Neural cell (in vitro differentiated cells): ENCODE data around the gene MRTFB. TPM values are rescaled to one million over a fixed set of nuclear protein-coding genes. Genes with fewer than 3 reads are reported as not detected.

Experiments used
- H2AFZ ChIP-seq: fragments of 200-600, 300-800 bp; sonication (generic), shearing (Covaris generic); 2 replicates; pipeline ENCODE4 v1.6.0; 2014; ENCODE audit warnings: low read depth, mild to moderate bottlenecking, antibody characterized with exemption, low read length, moderate library complexity
- H3F3A ChIP-seq: fragments of 200-600 bp; shearing (Covaris generic); 2 replicates; pipeline ENCODE4 v1.6.1; 2016; ENCODE audit warnings: mild to moderate bottlenecking, moderate library complexity, mixed read lengths, antibody characterized with exemption, low read length; ENCODE audit not compliant: insufficient read depth, poor library complexity, severe bottlenecking
- H3K27ac ChIP-seq: fragments of 200-600, 300-800 bp; sonication (generic), shearing (Covaris generic); 2 replicates; pipeline ENCODE4 v1.5.1; 2014; ENCODE audit warnings: mild to moderate bottlenecking, low read length, moderate library complexity
- H3K27me3 ChIP-seq: fragments of 300-800, 200-600 bp; sonication (generic), shearing (Covaris generic); 2 replicates; pipeline ENCODE4 v1.6.0; 2014; ENCODE audit warnings: mild to moderate bottlenecking, low read depth, low read length, moderate library complexity; ENCODE audit not compliant: insufficient read depth
- H3K36me3 ChIP-seq: fragments of 300-800, 200-600 bp; sonication (generic), shearing (Covaris generic); 2 replicates; pipeline ENCODE4 v1.5.1; 2014; ENCODE audit warnings: mild to moderate bottlenecking, antibody characterized with exemption, low read length, moderate library complexity; ENCODE audit not compliant: insufficient read depth
- H3K4me2 ChIP-seq: fragments of 300-800, 200-600 bp; sonication (generic), shearing (Covaris generic); 2 replicates; pipeline ENCODE4 v1.6.0; 2014; ENCODE audit warnings: mild to moderate bottlenecking, low read length
- H3K4me3 ChIP-seq: fragments of 300-800, 200-600 bp; sonication (generic), shearing (Covaris generic); 2 replicates; pipeline ENCODE4 v1.5.1; 2014; ENCODE audit warnings: mild to moderate bottlenecking, low read length, moderate library complexity
- H3K79me2 ChIP-seq: fragments of 200-600 bp; shearing (Covaris generic); replicated peaks from 2 replicates; pipeline ENCODE4 v1.6.0; 2014; ENCODE audit warnings: mild to moderate bottlenecking, low read length, moderate library complexity; ENCODE audit not compliant: insufficient read depth
- H3K9ac ChIP-seq: fragments of 300-800, 200-600 bp; sonication (generic), shearing (Covaris generic); 2 replicates; pipeline ENCODE4 v1.6.1; 2016; ENCODE audit warnings: mild to moderate bottlenecking, low read length, mixed read lengths
- H3K9me2 ChIP-seq: fragments of 200-600 bp; shearing (Covaris generic); 2 replicates; pipeline ENCODE4 v1.6.1; 2016; ENCODE audit warnings: mild to moderate bottlenecking, low read length, mixed read lengths; ENCODE audit not compliant: insufficient read depth
- H3K9me3 ChIP-seq: fragments of 200-600, 300-800 bp; sonication (generic), shearing (Covaris generic); 2 replicates; pipeline ENCODE4 v1.6.1; 2016; ENCODE audit warnings: mild to moderate bottlenecking, mixed run types, low read length, moderate library complexity, mixed read lengths
- H4K20me1 ChIP-seq: fragments of 200-600 bp; shearing (Covaris generic); 2 replicates; pipeline ENCODE4 v1.6.1; 2016; ENCODE audit warnings: mild to moderate bottlenecking, mixed run types; ENCODE audit not compliant: insufficient read depth
- CTCF ChIP-seq: fragments of 450-650 bp; IDR thresholded peaks from 2 replicates; pipeline ENCODE4 v1.5.1; 2014; ENCODE audit warnings: antibody characterized with exemption, mild to moderate bottlenecking, moderate library complexity; ENCODE audit not compliant: poor library complexity, severe bottlenecking
- EP300 ChIP-seq: fragments of 450-650 bp; conservative IDR thresholded peaks from 2 replicates; pipeline ENCODE4 v1.6.1; 2014; ENCODE audit warnings: antibody characterized with exemption, mild to moderate bottlenecking, moderate library complexity; ENCODE audit not compliant: poor library complexity, severe bottlenecking
- EZH2 ChIP-seq: fragments of 200-600, 300-800 bp; shearing (Covaris generic), sonication (generic); IDR thresholded peaks from 2 replicates; pipeline ENCODE4 v1.6.1; 2014; ENCODE audit warnings: antibody characterized with exemption, low read length, borderline replicate concordance, mild to moderate bottlenecking; ENCODE audit not compliant: insufficient read depth, poor library complexity, severe bottlenecking
- MXI1 ChIP-seq: fragments of 450-650 bp; conservative IDR thresholded peaks from 2 replicates; pipeline ENCODE4 v1.6.1; 2014; ENCODE audit warnings: antibody characterized with exemption, mild to moderate bottlenecking; ENCODE audit not compliant: poor library complexity, severe bottlenecking
- POLR2AphosphoS5 ChIP-seq: IDR thresholded peaks from 2 replicates; pipeline ENCODE4 v1.6.1; 2012
- RAD21 ChIP-seq: fragments of 450-650 bp; conservative IDR thresholded peaks from 2 replicates; pipeline ENCODE4 v1.6.1; 2014; ENCODE audit warnings: antibody characterized with exemption, mild to moderate bottlenecking, moderate library complexity
- REST ChIP-seq: IDR thresholded peaks from 2 replicates; pipeline ENCODE4 v1.6.1; 2012; ENCODE audit warnings: borderline replicate concordance
- SMC3 ChIP-seq: fragments of 450-650 bp; conservative IDR thresholded peaks from 2 replicates; pipeline ENCODE4 v1.6.1; 2014; ENCODE audit warnings: antibody characterized with exemption, mild to moderate bottlenecking, moderate library complexity; ENCODE audit not compliant: poor library complexity
- TAF1 ChIP-seq: IDR thresholded peaks from 2 replicates; pipeline ENCODE4 v1.6.1; 2012; ENCODE audit warnings: low read depth
- polyA plus RNA-seq: library from polyadenylated mRNA; depleted of rRNA; stranded (reverse); fragments of >200 nt; gene quantifications from 2 replicates; pipeline ENCODE4 v1.2.3, GENCODE V29; 2014

MRTFB gene
- polyA plus RNA-seq, 1 donor from 2014 or later: 18.6 TPM

GRCh38 chr16:14133907-14134306 is 62.8 kb downstream of the MRTFB start:
- Histone ChIP-seq H3K27ac (no peak overlapping the region), H4K20me1 (no peaks in the 10 kb centered on the region), H3K9ac (no peak overlapping the region), H3K27me3 (no peaks in the 10 kb centered on the region), H3K9me3 (no peaks in the 10 kb centered on the region), H3K36me3 (no peaks in the 10 kb centered on the region), H3K9me2 (no peaks in the 10 kb centered on the region), H2AFZ (no peak overlapping the region), H3K79me2 (no peaks in the 10 kb centered on the region), H3K4me2 (no peak overlapping the region), H3K4me3 (no peak overlapping the region), H3F3A (peaks cover 3% of the 10 kb centered on the region)
- TF ChIP-seq TAF1 (no peak), EP300 (no peak), POLR2AphosphoS5 (no peak), RAD21 (no peak), SMC3 (no peak), REST (no peak), CTCF (no peak), MXI1 (no peak), EZH2 (no peak)

GRCh38 chr16:14135704-14136103 is 64.6 kb downstream of the MRTFB start:
- no peak overlapping the region for H3K4me3 ChIP-seq
- H3F3A ChIP-seq: peaks cover 3% of the 10 kb centered on the region
- H3K36me3 ChIP-seq: no peaks in the 10 kb centered on the region
- TF ChIP-seq CTCF (no peak), RAD21 (no peak), SMC3 (no peak), TAF1 (no peak), POLR2AphosphoS5 (no peak), EP300 (no peak), EZH2 (no peak), MXI1 (no peak), REST (no peak)
- H2AFZ ChIP-seq: no peak overlapping the region
- H3K9me2 ChIP-seq: no peaks in the 10 kb centered on the region
- H4K20me1 ChIP-seq: no peaks in the 10 kb centered on the region
- H3K9me3 ChIP-seq: no peaks in the 10 kb centered on the region
- no peak overlapping the region for H3K27ac ChIP-seq
- no peak overlapping the region for H3K4me2 ChIP-seq
- H3K79me2 ChIP-seq: no peaks in the 10 kb centered on the region
- H3K27me3 ChIP-seq: no peaks in the 10 kb centered on the region
- no peak overlapping the region for H3K9ac ChIP-seq
